H9 (cell line): ENCODE data around the gene INTS13. TPM values are rescaled to one million over a fixed set of nuclear protein-coding genes. Genes with fewer than 3 reads are reported as not detected.

Source experiments
- DNase-seq: peaks from one replicate; pipeline ENCODE4 v3.0.0-alpha.2; 2017
- H2AFZ ChIP-seq: one replicate; pipeline ENCODE4 v1.6.1; 2013; ENCODE audit warnings: mild to moderate bottlenecking, low read length, control low read depth, moderate library complexity
- H2AK5ac ChIP-seq: 2 replicates; pipeline ENCODE4 v1.6.1; 2013; ENCODE audit warnings: low read length, control low read depth, mixed read lengths; ENCODE audit not compliant: insufficient read length
- H2BK120ac ChIP-seq: one replicate; pipeline ENCODE4 v1.6.1; 2013; ENCODE audit warnings: low read depth, mild to moderate bottlenecking, low read length, control low read depth, inconsistent platforms; ENCODE audit not compliant: poor library complexity, severe bottlenecking
- H2BK12ac ChIP-seq: 2 replicates; pipeline ENCODE4 v1.6.1; 2013; ENCODE audit warnings: low read length, control low read depth, mixed read lengths, low read depth; ENCODE audit not compliant: insufficient read length
- H2BK15ac ChIP-seq: 2 replicates; pipeline ENCODE4 v1.6.1; 2013; ENCODE audit warnings: low read depth, low read length, control low read depth
- H2BK20ac ChIP-seq: one replicate; pipeline ENCODE4 v1.6.1; 2013; ENCODE audit warnings: low read depth, mild to moderate bottlenecking, low read length, control low read depth, inconsistent platforms; ENCODE audit not compliant: poor library complexity, severe bottlenecking
- H2BK5ac ChIP-seq: 2 replicates; pipeline ENCODE4 v1.6.1; 2013; ENCODE audit warnings: low read length, control low read depth, mixed read lengths; ENCODE audit not compliant: insufficient read length
- H3K14ac ChIP-seq: 2 replicates; pipeline ENCODE4 v1.6.1; 2013; ENCODE audit warnings: low read length, control low read depth; ENCODE audit not compliant: insufficient read depth
- H3K18ac ChIP-seq: 2 replicates; pipeline ENCODE4 v1.6.1; 2013; ENCODE audit warnings: low read depth, mild to moderate bottlenecking, mixed read lengths, low read length, control low read depth; ENCODE audit not compliant: insufficient read length
- H3K23ac ChIP-seq: 2 replicates; pipeline ENCODE4 v1.6.1; 2013; ENCODE audit warnings: low read length, control low read depth, mixed read lengths, low read depth; ENCODE audit not compliant: insufficient read length
- H3K23me2 ChIP-seq: 2 replicates; pipeline ENCODE4 v1.6.1; 2013; ENCODE audit warnings: low read depth, mild to moderate bottlenecking, mixed read lengths, low read length, control low read depth; ENCODE audit not compliant: insufficient read length, poor library complexity, severe bottlenecking
- H3K27ac ChIP-seq: 2 replicates; pipeline ENCODE4 v1.5.1; 2013; ENCODE audit warnings: low read length, control low read depth, mixed read lengths, low read depth; ENCODE audit not compliant: insufficient read length
- H3K27me3 ChIP-seq: 2 replicates; pipeline ENCODE4 v1.6.1; 2013; ENCODE audit warnings: low read length, control low read depth, inconsistent platforms; ENCODE audit not compliant: insufficient read depth
- H3K4ac ChIP-seq: 2 replicates; pipeline ENCODE4 v1.6.1; 2013; ENCODE audit warnings: low read depth, mild to moderate bottlenecking, control low read depth, inconsistent platforms, low read length, moderate library complexity
- H3K4me1 ChIP-seq: 2 replicates; pipeline ENCODE4 v1.6.1; 2013; ENCODE audit warnings: low read length, control low read depth, inconsistent platforms; ENCODE audit not compliant: insufficient read depth
- H3K4me2 ChIP-seq: 2 replicates; pipeline ENCODE4 v1.6.1; 2013; ENCODE audit warnings: low read length, control low read depth, mixed read lengths; ENCODE audit not compliant: insufficient read length, insufficient read depth
- H3K56ac ChIP-seq: 2 replicates; pipeline ENCODE4 v1.6.1; 2013; ENCODE audit warnings: low read depth, mild to moderate bottlenecking, mixed read lengths, low read length, control low read depth; ENCODE audit not compliant: insufficient read length
- H3K79me1 ChIP-seq: 2 replicates; pipeline ENCODE4 v1.6.1; 2013; ENCODE audit warnings: low read depth, mild to moderate bottlenecking, moderate library complexity, low read length, control low read depth, inconsistent platforms; ENCODE audit not compliant: insufficient read depth, poor library complexity, severe bottlenecking
- H3K79me2 ChIP-seq: 2 replicates; pipeline ENCODE4 v1.6.1; 2013; ENCODE audit warnings: low read length, control low read depth, inconsistent platforms; ENCODE audit not compliant: insufficient read depth
- H3K9ac ChIP-seq: 2 replicates; pipeline ENCODE4 v1.6.1; 2013; ENCODE audit warnings: low read length, control low read depth, mixed read lengths; ENCODE audit not compliant: insufficient read length; ENCODE audit errors: extremely low read depth
- H3K9me3 ChIP-seq: one replicate; pipeline ENCODE4 v1.6.1; 2013; ENCODE audit warnings: low read depth, low read length, inconsistent platforms; ENCODE audit not compliant: control insufficient read depth
- H3T11ph ChIP-seq: one replicate; pipeline ENCODE4 v1.6.1; 2013; ENCODE audit warnings: mild to moderate bottlenecking, low read length, control low read depth, inconsistent platforms
- H4K20me1 ChIP-seq: one replicate; pipeline ENCODE4 v1.6.1; 2013; ENCODE audit not compliant: control insufficient read depth, insufficient read length, insufficient read depth
- H4K5ac ChIP-seq: 2 replicates; pipeline ENCODE4 v1.6.1; 2013; ENCODE audit warnings: low read depth, mild to moderate bottlenecking, mixed read lengths, low read length, control low read depth; ENCODE audit not compliant: insufficient read length
- H4K8ac ChIP-seq: replicated peaks from 2 replicates; pipeline ENCODE4 v1.6.1; 2013; ENCODE audit warnings: low read length, control low read depth, mixed read lengths, low read depth; ENCODE audit not compliant: insufficient read length
- H4K91ac ChIP-seq: 2 replicates; pipeline ENCODE4 v1.6.1; 2013; ENCODE audit warnings: low read depth, mild to moderate bottlenecking, moderate library complexity, mixed read lengths, low read length, control low read depth; ENCODE audit not compliant: insufficient read length
- H3K27ac Mint-ChIP-seq, 3 experiments: 2 replicates in 2 of 3; 3 replicates in 1 of 3; pipeline ENCODE4 v1.8.0; 2020 to 2021; ENCODE audit warnings: mixed read lengths in 3 of 3, mild to moderate bottlenecking in 1 of 3, moderate library complexity in 1 of 3
- H3K27me3 Mint-ChIP-seq: 2 replicates; pipeline ENCODE4 v1.8.0; 2021; ENCODE audit warnings: low read depth, mild to moderate bottlenecking, moderate library complexity, mixed read lengths
- H3K36me3 Mint-ChIP-seq, 3 experiments: 2 replicates in 2 of 3; 3 replicates in 1 of 3; pipeline ENCODE4 v1.8.0; 2020 to 2021; ENCODE audit warnings: low read depth in 3 of 3, mixed read lengths in 3 of 3; ENCODE audit not compliant: insufficient read depth in 1 of 3
- H3K4me1 Mint-ChIP-seq, 2 experiments: 2 replicates each; pipeline ENCODE4 v1.8.0; 2020; ENCODE audit warnings: mixed read lengths in 2 of 2
- H3K4me3 Mint-ChIP-seq, 2 experiments: 2 replicates in 1 of 2; 3 replicates in 1 of 2; pipeline ENCODE4 v1.8.0; 2020 to 2021; ENCODE audit warnings: mild to moderate bottlenecking in 2 of 2, mixed read lengths in 2 of 2, moderate library complexity in 1 of 2
- H3K9me3 Mint-ChIP-seq, 2 experiments: 2 replicates in 1 of 2; 3 replicates in 1 of 2; pipeline ENCODE4 v1.8.0; 2020; ENCODE audit warnings: mild to moderate bottlenecking in 2 of 2, mixed read lengths in 2 of 2, moderate library complexity in 1 of 2
- WGBS: extraction: QIAGEN DNeasy Blood & Tissue Kit; methylation state at CpG from one replicate; pipeline ENCODE4 v1.1.7; 2013; ENCODE audit warnings: missing lambda C conversion rate, low lambda C conversion rate, mixed read lengths; ENCODE audit not compliant: insufficient read length; ENCODE audit errors: extremely low coverage; 5-methylcytosine and 5-hydroxymethylcytosine counted together
- total RNA-seq: library from RNA; stranded (reverse); gene quantifications from 2 replicates; pipeline ENCODE4 v1.2.1, GENCODE V29; 2021
- TF ChIP-seq, protein P1 (sequence below): fragments of 200-600 bp; sonication (generic); conservative IDR thresholded peaks from 3 replicates; pipeline ENCODE4 v1.8.0; 2021; ENCODE audit warnings: antibody characterized with exemption, mild to moderate bottlenecking

INTS13 gene
- total RNA-seq, 1 experiment from 2014 or later, result 39.1 TPM

DNA sequence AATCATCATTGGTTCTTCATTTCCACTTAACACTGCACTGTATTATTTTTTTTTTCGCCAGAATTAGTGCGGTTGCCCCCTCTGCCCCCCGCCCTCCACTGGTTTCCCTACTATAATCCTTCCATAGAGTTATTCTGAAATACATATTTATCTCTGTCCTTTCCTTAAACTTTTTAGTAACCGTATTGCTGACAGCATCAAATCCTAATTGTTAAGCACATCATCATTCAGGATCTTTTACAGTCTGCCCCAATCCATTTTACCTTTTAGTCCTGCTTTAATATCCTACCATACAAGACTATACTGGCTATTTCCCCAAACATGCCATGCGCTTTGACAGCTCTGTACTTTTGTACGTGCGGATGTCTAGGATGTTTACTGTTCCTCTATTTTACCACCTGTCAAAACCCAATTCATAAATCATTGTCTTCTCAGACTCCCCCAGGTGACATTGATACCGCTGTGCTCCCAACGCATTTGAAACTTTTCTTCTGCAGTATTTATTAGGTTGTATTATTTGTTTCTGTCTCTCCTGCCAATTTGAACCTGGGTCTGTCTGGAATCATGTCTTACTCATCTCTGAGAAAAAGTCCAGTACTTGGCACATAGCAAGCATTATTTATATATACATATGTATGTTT lies 1.5 kb upstream of the INTS13 start:
- H3K79me2 ChIP-seq, result peaks cover 17% of the 10 kb centered on the region; the same call in 1 of the 2 replicates
- no peak overlapping the region for H2BK12ac ChIP-seq
- TF ChIP-seq, protein P1, sequence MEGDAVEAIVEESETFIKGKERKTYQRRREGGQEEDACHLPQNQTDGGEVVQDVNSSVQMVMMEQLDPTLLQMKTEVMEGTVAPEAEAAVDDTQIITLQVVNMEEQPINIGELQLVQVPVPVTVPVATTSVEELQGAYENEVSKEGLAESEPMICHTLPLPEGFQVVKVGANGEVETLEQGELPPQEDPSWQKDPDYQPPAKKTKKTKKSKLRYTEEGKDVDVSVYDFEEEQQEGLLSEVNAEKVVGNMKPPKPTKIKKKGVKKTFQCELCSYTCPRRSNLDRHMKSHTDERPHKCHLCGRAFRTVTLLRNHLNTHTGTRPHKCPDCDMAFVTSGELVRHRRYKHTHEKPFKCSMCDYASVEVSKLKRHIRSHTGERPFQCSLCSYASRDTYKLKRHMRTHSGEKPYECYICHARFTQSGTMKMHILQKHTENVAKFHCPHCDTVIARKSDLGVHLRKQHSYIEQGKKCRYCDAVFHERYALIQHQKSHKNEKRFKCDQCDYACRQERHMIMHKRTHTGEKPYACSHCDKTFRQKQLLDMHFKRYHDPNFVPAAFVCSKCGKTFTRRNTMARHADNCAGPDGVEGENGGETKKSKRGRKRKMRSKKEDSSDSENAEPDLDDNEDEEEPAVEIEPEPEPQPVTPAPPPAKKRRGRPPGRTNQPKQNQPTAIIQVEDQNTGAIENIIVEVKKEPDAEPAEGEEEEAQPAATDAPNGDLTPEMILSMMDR, result no peak
- H3K27me3 ChIP-seq, result no peaks in the 10 kb centered on the region
- no peak overlapping the region for H3K4ac ChIP-seq
- H2BK15ac ChIP-seq, result no peak overlapping the region
- Mint-ChIP-seq H3K36me3 (peaks cover 0 to 6% (median 2%) of the 10 kb centered on the region in 3 experiments; a peak in 3 of 7 replicates), H3K9me3 (no peaks in the 10 kb centered on the region; a peak in 1 of 5 replicates), H3K27ac (peak overlapping the region; percentile 96 to 100 (median 99); a peak in 6 of 7 replicates), H3K4me1 (peaks cover 19 to 20% of the 10 kb centered on the region in 2 experiments), H3K27me3 (no peaks in the 10 kb centered on the region), H3K4me3 (peak overlapping the region; percentile 95 to 98)
- no peak overlapping the region for H2BK120ac ChIP-seq
- H3K23me2 ChIP-seq, result no peaks in the 10 kb centered on the region
- no peak overlapping the region for H3T11ph ChIP-seq
- H3K79me1 ChIP-seq, result peaks cover 11% of the 10 kb centered on the region
- H3K9ac ChIP-seq, result peak overlapping the region; percentile 95
- no peak overlapping the region for H4K91ac ChIP-seq
- H2BK20ac ChIP-seq, result no peak overlapping the region
- no peak overlapping the region for H3K14ac ChIP-seq
- no peak overlapping the region for H2AK5ac ChIP-seq
- no peak overlapping the region for H4K5ac ChIP-seq
- no CpG with 5 or more reads among the region's 9 CpGs for WGBS
- H3K4me2 ChIP-seq, result peak overlapping the region; percentile 65
- no peak overlapping the region for H3K27ac ChIP-seq
- H3K4me1 ChIP-seq, result peaks cover 3% of the 10 kb centered on the region; the same call in 1 of the 2 replicates
- no peak overlapping the region for H3K23ac ChIP-seq
- H3K56ac ChIP-seq, result no peak overlapping the region
- no peaks in the 10 kb centered on the region for H3K9me3 ChIP-seq
- H4K20me1 ChIP-seq, result no peaks in the 10 kb centered on the region
- no peak for DNase-seq
- H3K18ac ChIP-seq, result no peak overlapping the region
- H4K8ac ChIP-seq, result no peak overlapping the region
- H2BK5ac ChIP-seq, result no peak overlapping the region
- H2AFZ ChIP-seq, result no peak overlapping the region
